ENCODE results near the gene FYN. TPM values are rescaled to one million over a fixed set of nuclear protein-coding genes. Genes with fewer than 3 reads are reported as not detected.

The FYN gene
- total and polyA plus RNA-seq, 10 of the 15 experiments (the other 5 are each of a cell fraction or from before 2014, with no cell fraction given), result 51.4 to 247 (median 138) TPM

DNA sequence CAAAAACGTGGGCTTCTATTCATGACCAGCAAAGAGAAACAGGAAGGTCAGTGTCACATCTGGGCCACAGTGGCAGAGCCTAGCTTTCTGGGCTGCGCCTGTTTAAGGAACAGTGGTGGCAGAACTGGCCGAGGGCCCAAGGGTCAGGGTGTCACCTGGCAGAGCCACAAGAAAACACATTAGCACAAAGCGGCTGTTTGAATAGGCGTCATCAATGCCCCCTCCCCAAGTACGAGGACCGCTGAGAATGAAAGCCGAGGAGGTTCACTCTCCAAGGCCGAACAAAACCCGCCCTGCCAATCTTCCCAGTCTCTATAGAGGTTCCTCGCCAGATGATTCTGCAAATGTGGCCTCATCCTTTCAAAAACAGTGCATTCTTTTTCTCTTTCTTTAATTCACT, 142.4 kb downstream of the FYN start:
- WGBS (ENCODE audit: insufficient coverage, insufficient replicate concordance, low lambda C conversion rate, missing lambda C conversion rate), result 66% methylated on average over 11 of the region's 11 CpGs
- ChIA-PET POLR2A (no interaction called here), SMC1A (ENCODE audit: uncharacterized antibody, unreplicated experiment) (interaction anchor here (1.4 to 2.8 kb wide), 6 partner anchors 11 to 261 kb away, joined by 3 to 11 read pairs (median 3); no protein-coding TSS in a partner anchor), CTCF (interaction anchor here (1.4 to 2.2 kb wide), 2 partner anchors 8 to 22 kb away, joined by 3 to 8 read pairs; no protein-coding TSS in a partner anchor), RAD21 (ENCODE audit: unreplicated experiment) (interaction anchor here (1.4 to 2.4 kb wide), 2 partner anchors 20 to 22 kb away, joined by 4 to 10 read pairs; no protein-coding TSS in a partner anchor)
- H3K4me1 ChIP-seq (ENCODE audit: control insufficient read depth, insufficient read depth, low read length), result peaks cover 30% of the 10 kb centered on the region
- H3K79me2 ChIP-seq (ENCODE audit: control insufficient read depth, insufficient read depth, low read length), result peaks cover 31% of the 10 kb centered on the region
- intact Hi-C loops (cut with micrococcal nuclease; ENCODE audit: unreplicated experiment) (no loop called here), in situ Hi-C loops (cut with MboI) (loop anchor here (25.0 kb wide), 1 partner anchor 1906 kb away; no protein-coding TSS in a partner anchor)
- H3K36me3 ChIP-seq (ENCODE audit: control insufficient read depth in 2 of 2, insufficient read depth in 2 of 2, low read length in 1 of 2), result peaks cover 13 to 22% of the 10 kb centered on the region in 2 experiments; a peak in 3 of 4 replicates
- BruUV-seq (replicated peaks), result no TSS peak
- H2AFZ ChIP-seq (ENCODE audit: control insufficient read depth, low read depth, low read length), result no peak overlapping the region
- H3K9ac ChIP-seq (ENCODE audit: control insufficient read depth, insufficient read depth, low read length), result no peak overlapping the region
- no peaks in the 10 kb centered on the region for H3K27me3 ChIP-seq (replicated peaks in 1 of 2; ENCODE audit: control insufficient read depth in 2 of 2, insufficient read depth in 2 of 2, low read length in 1 of 2)
- H3K4me3 ChIP-seq, result no peak overlapping the region
- TF ChIP-seq WRNIP1 (IDR thresholded peaks at IDR 0.05; ENCODE audit: borderline replicate concordance, low read depth, low read length) (no peak), NR2F1 (conservative IDR thresholded peaks at IDR 0.05) (no peak), HDGF (IDR thresholded peaks at IDR 0.05) (no peak), ZNF687 (IDR thresholded peaks at IDR 0.05) (no peak)
- TF ChIP-seq, protein P1, sequence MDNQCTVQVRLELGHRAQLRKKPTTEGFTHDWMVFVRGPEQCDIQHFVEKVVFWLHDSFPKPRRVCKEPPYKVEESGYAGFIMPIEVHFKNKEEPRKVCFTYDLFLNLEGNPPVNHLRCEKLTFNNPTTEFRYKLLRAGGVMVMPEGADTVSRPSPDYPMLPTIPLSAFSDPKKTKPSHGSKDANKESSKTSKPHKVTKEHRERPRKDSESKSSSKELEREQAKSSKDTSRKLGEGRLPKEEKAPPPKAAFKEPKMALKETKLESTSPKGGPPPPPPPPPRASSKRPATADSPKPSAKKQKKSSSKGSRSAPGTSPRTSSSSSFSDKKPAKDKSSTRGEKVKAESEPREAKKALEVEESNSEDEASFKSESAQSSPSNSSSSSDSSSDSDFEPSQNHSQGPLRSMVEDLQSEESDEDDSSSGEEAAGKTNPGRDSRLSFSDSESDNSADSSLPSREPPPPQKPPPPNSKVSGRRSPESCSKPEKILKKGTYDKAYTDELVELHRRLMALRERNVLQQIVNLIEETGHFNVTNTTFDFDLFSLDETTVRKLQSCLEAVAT (IDR thresholded peaks at IDR 0.05), result no peak
- FAIRE-seq (no peak), ATAC-seq (no peak), DNase-seq (ENCODE audit: low read depth, low spot score) (no peak)
- peaks cover 21% of the 10 kb centered on the region; the same call in 2 of the 3 replicates for H3K9me3 ChIP-seq (replicated peaks; ENCODE audit: control insufficient read depth, insufficient read depth, low read length)
- no peak overlapping the region for H3K27ac ChIP-seq (ENCODE audit: control insufficient read depth, insufficient read depth)
- H4K20me1 ChIP-seq (ENCODE audit: control insufficient read depth, insufficient read depth), result no peaks in the 10 kb centered on the region
- no peak overlapping the region for H3K4me2 ChIP-seq (ENCODE audit: control insufficient read depth, insufficient read depth)
